Activated CD4-positive, alpha-beta T cell treated with anti-CD3 and anti-CD28 coated beads, Interleukin-2, amount 10 ng/mL, durations not matched to agents 7 days and 5 days (primary cell): ENCODE measurements around the gene CDHR5. TPM values are rescaled to one million over a fixed set of nuclear protein-coding genes. Genes with fewer than 3 reads are reported as not detected.
"Not testable (repeated sequence)": the region's sequence is repeated elsewhere in the genome, so short reads cannot be mapped to it uniquely, and the experiment has no call there.

Source experiments
- CTCF ChIA-PET: fragments of 350-600 bp; sonication (Branson Sonifier 250); formaldehyde crosslinking; loops from one replicate; lab custom pipeline; 2021; ENCODE audit warnings: antibody characterized with exemption; lab: Charles Lee
- POLR2A ChIA-PET: fragments of 350-600 bp; sonication (Branson Sonifier 250); formaldehyde crosslinking; loops from one replicate; lab custom pipeline; 2021; ENCODE audit warnings: antibody characterized with exemption; lab: Charles Lee
- DNase-seq: peaks from one replicate; pipeline ENCODE4 v3.0.0-alpha.2; 2020
- H3K27ac Mint-ChIP-seq: one replicate; pipeline ENCODE4 v1.8.0; 2021; ENCODE audit warnings: mild to moderate bottlenecking, moderate library complexity, mixed read lengths
- H3K27me3 Mint-ChIP-seq: one replicate; pipeline ENCODE4 v1.8.0; 2021; ENCODE audit warnings: mixed read lengths
- H3K36me3 Mint-ChIP-seq: one replicate; pipeline ENCODE4 v1.8.0; 2021; ENCODE audit warnings: low read depth, mixed read lengths
- H3K4me1 Mint-ChIP-seq: one replicate; pipeline ENCODE4 v1.8.0; 2021; ENCODE audit warnings: mixed read lengths
- H3K4me3 Mint-ChIP-seq: one replicate; pipeline ENCODE4 v1.8.0; 2021; ENCODE audit warnings: mild to moderate bottlenecking, moderate library complexity, mixed read lengths
- H3K9me3 Mint-ChIP-seq: one replicate; pipeline ENCODE4 v1.8.0; 2021; ENCODE audit warnings: mixed read lengths
- total RNA-seq, 2 experiments: library from RNA; stranded (reverse); gene quantifications; one replicate each; pipeline ENCODE4 v1.2.3, GENCODE V29; 2021

The CDHR5 gene
- total RNA-seq, 2 experiments from 2014 or later = not detected

GRCh38 chr11:656426-656825 lies 31.7 kb upstream of the CDHR5 start:
- POLR2A ChIA-PET = no interaction called here
- Mint-ChIP-seq H3K4me3 (no peak overlapping the region), H3K27me3 (no peaks in the 10 kb centered on the region), H3K4me1 (no peaks in the 10 kb centered on the region), H3K27ac (no peak overlapping the region), H3K9me3 (no peaks in the 10 kb centered on the region), H3K36me3 (peaks cover 6% of the 10 kb centered on the region)
- no peak for DNase-seq
- CTCF ChIA-PET = interaction anchor here (0.6 to 1.6 kb wide), 5 partner anchors 17 to 136 kb away, joined by 3 read pairs; partner anchors contain the start of gene TMEM80

- Mint-ChIP-seq H3K27ac (no peak overlapping the region), H3K4me1 (no peaks in the 10 kb centered on the region), H3K36me3 (peaks cover 8% of the 10 kb centered on the region), H3K9me3 (no peaks in the 10 kb centered on the region), H3K4me3 (no peak overlapping the region), H3K27me3 (no peaks in the 10 kb centered on the region)
- CTCF ChIA-PET = interaction anchor here (0.6 to 0.9 kb wide), 2 partner anchors 19 to 232 kb away, joined by 3 read pairs; no protein-coding TSS in a partner anchor
- DNase-seq = no peak
- POLR2A ChIA-PET = no interaction called here
Measured at GRCh38 chr11:655036-655726, 30.4 kb upstream of the CDHR5 start.

- H3K27me3 Mint-ChIP-seq, H3K27ac Mint-ChIP-seq, DNase-seq, H3K4me1 Mint-ChIP-seq, H3K36me3 Mint-ChIP-seq, H3K9me3 Mint-ChIP-seq, H3K4me3 Mint-ChIP-seq, POLR2A ChIA-PET: not testable (repeated sequence)
- CTCF ChIA-PET = interaction anchor here (0.6 kb wide), 1 partner anchor 17 kb away, joined by 3 read pairs; no protein-coding TSS in a partner anchor
Measured at GRCh38 chr11:654444-654843, 29.7 kb upstream of the CDHR5 start.

DNA sequence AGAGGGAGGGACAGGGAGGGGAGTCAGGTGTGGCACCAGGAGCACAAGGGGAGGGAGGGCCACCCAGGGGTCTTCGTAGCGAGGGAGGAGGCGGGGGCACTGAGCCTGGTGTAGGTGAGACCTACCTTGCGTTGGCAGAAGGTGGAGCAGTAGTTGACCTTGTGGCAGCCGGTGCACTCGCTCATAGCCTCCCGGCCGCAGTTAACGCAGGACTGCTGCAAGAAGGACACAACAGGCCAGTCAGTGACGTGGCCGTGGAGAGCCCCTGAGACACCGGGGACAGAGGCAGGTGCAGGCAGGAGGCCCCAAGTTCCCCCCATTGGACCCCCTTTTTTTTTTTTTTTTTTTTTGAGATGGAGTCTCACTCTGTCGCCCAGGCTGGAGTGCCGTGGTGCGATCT lies 29.1 kb upstream of the CDHR5 start:
- H3K9me3 Mint-ChIP-seq = no peaks in the 10 kb centered on the region
- H3K36me3 Mint-ChIP-seq = peaks cover 6% of the 10 kb centered on the region
- H3K27ac Mint-ChIP-seq = no peak overlapping the region
- ChIA-PET CTCF (no interaction called here), POLR2A (no interaction called here)
- no peak overlapping the region for H3K4me3 Mint-ChIP-seq
- no peak for DNase-seq
- no peaks in the 10 kb centered on the region for H3K4me1 Mint-ChIP-seq
- no peaks in the 10 kb centered on the region for H3K27me3 Mint-ChIP-seq

DNA sequence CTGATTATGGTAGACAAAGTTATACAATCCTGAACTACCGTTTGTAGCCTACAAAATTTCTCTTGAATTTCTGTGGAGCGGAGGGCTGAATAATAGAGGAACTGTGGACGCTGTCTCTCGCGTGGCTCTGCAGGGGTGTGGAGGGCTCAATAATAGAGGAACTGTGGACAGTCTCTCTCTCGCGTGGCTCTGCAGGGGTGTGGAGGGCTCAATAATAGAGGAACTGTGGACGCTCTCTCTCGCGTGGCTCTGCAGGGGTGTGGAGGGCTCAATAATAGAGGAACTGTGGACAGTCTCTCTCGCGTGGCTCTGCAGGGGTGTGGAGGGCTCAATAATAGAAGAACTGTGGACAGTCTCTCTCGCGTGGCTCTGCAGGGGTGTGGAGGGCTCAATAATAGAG lies 28.4 kb upstream of the CDHR5 start:
- DNase-seq, H3K27ac Mint-ChIP-seq, H3K4me1 Mint-ChIP-seq, H3K36me3 Mint-ChIP-seq, H3K4me3 Mint-ChIP-seq, POLR2A ChIA-PET, H3K27me3 Mint-ChIP-seq, H3K9me3 Mint-ChIP-seq: not testable (repeated sequence)
- CTCF ChIA-PET = interaction anchor here (0.6 kb wide), 1 partner anchor 73 kb away, joined by 3 read pairs; no protein-coding TSS in a partner anchor

GRCh38 chr11:650482-650881 lies 25.7 kb upstream of the CDHR5 start:
- Mint-ChIP-seq H3K9me3 (no peaks in the 10 kb centered on the region), H3K27ac (no peak overlapping the region), H3K4me3 (no peak overlapping the region), H3K4me1 (peaks cover 3% of the 10 kb centered on the region), H3K36me3 (peaks cover 13% of the 10 kb centered on the region), H3K27me3 (no peaks in the 10 kb centered on the region)
- ChIA-PET POLR2A (no interaction called here), CTCF (no interaction called here)
- no peak for DNase-seq

DNA sequence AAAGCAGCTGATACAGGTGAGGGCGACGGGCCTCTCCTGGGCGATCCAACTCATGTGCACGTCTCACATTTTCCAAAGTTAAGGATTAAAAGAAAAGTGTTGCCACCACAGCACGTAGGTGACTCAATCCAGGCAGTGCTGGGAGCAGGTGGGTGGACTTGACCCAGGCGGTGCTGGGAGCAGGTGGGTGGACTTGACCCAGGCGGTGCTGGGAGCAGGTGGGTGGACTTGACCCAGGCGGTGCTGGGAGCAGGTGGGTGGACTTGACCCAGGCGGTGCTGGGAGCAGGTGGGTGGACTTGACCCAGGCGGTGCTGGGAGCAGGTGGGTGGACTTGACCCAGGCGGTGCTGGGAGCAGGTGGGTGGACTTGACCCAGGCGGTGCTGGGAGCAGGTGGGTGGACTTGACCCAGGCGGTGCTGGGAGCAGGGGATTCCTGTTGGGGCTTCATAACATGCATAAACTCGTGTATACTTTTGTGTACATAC lies 23.0 kb upstream of the CDHR5 start:
- CTCF ChIA-PET = interaction anchor here (1.0 kb wide), 1 partner anchor 57 kb away, joined by 3 read pairs; no protein-coding TSS in a partner anchor
- DNase-seq, H3K4me3 Mint-ChIP-seq, POLR2A ChIA-PET, H3K27me3 Mint-ChIP-seq, H3K9me3 Mint-ChIP-seq, H3K4me1 Mint-ChIP-seq, H3K27ac Mint-ChIP-seq: not testable (repeated sequence)
- H3K36me3 Mint-ChIP-seq = peaks cover 13% of the 10 kb centered on the region

GRCh38 chr11:646214-646613 lies 21.5 kb upstream of the CDHR5 start:
- ChIA-PET POLR2A (no interaction called here), CTCF (interaction anchor here (0.6 to 1.1 kb wide), 2 partner anchors 50 to 87 kb away, joined by 3 read pairs; no protein-coding TSS in a partner anchor)
- DNase-seq = no peak
- Mint-ChIP-seq H3K36me3 (peaks cover 9% of the 10 kb centered on the region), H3K4me3 (no peak overlapping the region), H3K4me1 (peaks cover 3% of the 10 kb centered on the region), H3K27ac (no peak overlapping the region), H3K27me3 (no peaks in the 10 kb centered on the region), H3K9me3 (no peaks in the 10 kb centered on the region)

GRCh38 chr11:645536-645935 lies 20.8 kb upstream of the CDHR5 start:
- H3K4me1 Mint-ChIP-seq = peaks cover 3% of the 10 kb centered on the region
- H3K27ac Mint-ChIP-seq = no peak overlapping the region
- DNase-seq = no peak
- no peaks in the 10 kb centered on the region for H3K27me3 Mint-ChIP-seq
- H3K4me3 Mint-ChIP-seq = no peak overlapping the region
- CTCF ChIA-PET = no interaction called here
- peaks cover 9% of the 10 kb centered on the region for H3K36me3 Mint-ChIP-seq
- no peaks in the 10 kb centered on the region for H3K9me3 Mint-ChIP-seq
- POLR2A ChIA-PET = no interaction called here

- no peak overlapping the region for H3K27ac Mint-ChIP-seq
- no peaks in the 10 kb centered on the region for H3K9me3 Mint-ChIP-seq
- no peak for DNase-seq
- ChIA-PET POLR2A (no interaction called here), CTCF (no interaction called here)
- no peak overlapping the region for H3K4me3 Mint-ChIP-seq
- peaks cover 5% of the 10 kb centered on the region for H3K4me1 Mint-ChIP-seq
- peaks cover 9% of the 10 kb centered on the region for H3K36me3 Mint-ChIP-seq
- H3K27me3 Mint-ChIP-seq = peaks cover 3% of the 10 kb centered on the region
Measured at GRCh38 chr11:643849-644738, 19.3 kb upstream of the CDHR5 start.

DNA sequence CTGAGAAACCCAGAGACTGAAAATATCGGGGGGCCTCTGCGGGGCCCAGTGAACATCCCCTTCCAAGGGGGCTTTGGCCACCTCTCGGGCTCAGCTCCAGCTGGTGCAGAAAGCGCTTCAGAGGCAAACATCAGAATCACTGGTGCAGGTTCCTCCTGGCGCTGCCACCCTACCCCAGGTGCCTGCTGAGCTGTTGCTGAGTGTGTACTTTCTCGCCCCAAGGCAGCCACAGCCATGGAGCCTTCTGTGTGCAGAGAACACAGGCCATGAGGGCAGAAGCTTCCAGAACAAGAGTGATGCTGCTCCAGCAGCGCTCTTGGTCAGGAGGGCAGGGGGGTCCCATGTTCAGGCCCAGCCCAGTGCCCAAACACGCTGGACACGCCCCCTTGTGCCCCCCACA lies 18.6 kb upstream of the CDHR5 start:
- Mint-ChIP-seq H3K4me3 (no peak overlapping the region), H3K27ac (no peak overlapping the region), H3K27me3 (peaks cover 10% of the 10 kb centered on the region), H3K4me1 (peaks cover 9% of the 10 kb centered on the region), H3K9me3 (no peaks in the 10 kb centered on the region), H3K36me3 (peaks cover 5% of the 10 kb centered on the region)
- POLR2A ChIA-PET = no interaction called here
- CTCF ChIA-PET = no interaction called here
- DNase-seq = no peak

DNA sequence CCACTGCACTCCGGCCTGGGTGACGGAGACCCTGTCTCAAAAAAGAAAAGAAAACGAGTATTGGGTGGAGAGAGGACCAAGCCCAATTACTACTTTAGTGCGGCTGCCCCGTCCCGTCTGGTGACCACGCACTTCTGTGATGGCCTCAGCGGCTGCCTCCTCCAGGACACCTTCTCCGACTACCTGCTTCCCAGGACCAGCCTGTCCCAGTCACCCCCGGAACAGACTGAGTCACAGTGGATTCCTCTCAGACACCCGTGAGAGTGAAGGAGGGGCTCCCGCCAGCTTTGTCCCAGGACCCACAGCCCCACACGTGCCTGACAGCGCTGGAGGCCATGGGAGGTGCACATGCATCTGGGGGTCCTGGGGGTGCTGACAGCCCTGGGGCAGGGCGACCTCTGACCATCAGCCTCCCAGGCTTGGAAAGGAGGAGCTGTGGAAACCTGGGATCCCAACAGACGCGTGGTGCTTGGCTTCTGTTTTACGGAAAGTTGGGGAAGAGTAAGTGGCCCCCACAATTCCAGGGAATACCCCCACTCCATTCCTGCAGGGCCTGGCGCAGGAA lies 17.1 kb upstream of the CDHR5 start:
- H3K4me3 Mint-ChIP-seq = no peak overlapping the region
- no peak for DNase-seq
- H3K36me3 Mint-ChIP-seq = peaks cover 3% of the 10 kb centered on the region
- peaks cover 14% of the 10 kb centered on the region for H3K4me1 Mint-ChIP-seq
- H3K9me3 Mint-ChIP-seq = no peaks in the 10 kb centered on the region
- ChIA-PET CTCF (no interaction called here), POLR2A (no interaction called here)
- H3K27me3 Mint-ChIP-seq = peaks cover 20% of the 10 kb centered on the region
- no peak overlapping the region for H3K27ac Mint-ChIP-seq
